ENCODE measurements around the gene SRSF8. TPM values are rescaled to one million over a fixed set of nuclear protein-coding genes. Genes with fewer than 3 reads are reported as not detected.
"Not testable (repeated sequence)": the region's sequence is repeated elsewhere in the genome, so short reads cannot be mapped to it uniquely, and the experiment has no call there.

The SRSF8 gene
- total RNA-seq, 2 experiments from 2014 or later, result 67.2 to 67.9 TPM

DNA sequence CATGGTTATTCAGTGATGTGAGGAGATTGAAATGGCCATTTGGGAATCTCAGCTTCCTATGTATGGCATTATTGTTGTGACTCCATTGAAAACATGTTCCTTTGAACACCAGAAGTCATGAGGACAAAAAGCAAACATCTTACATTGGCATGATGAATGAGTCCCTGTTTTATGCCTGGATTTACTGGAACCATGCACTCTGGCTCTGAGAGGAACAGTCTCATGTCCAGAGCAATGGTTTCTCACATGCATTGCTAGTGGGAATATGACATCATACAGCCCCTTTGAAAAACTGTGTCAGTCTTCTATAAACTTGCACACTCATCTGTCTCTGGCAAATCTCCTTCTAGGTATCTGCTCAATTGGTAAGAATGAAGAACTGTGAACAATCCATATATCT is 20.9 kb upstream of the SRSF8 start:
- H3K4me1 ChIP-seq (ENCODE audit: insufficient read depth, low read length), result no peaks in the 10 kb centered on the region
- H3K9me3 ChIP-seq (ENCODE audit: control insufficient read depth in 1 of 2, insufficient read depth in 1 of 2, low read length in 2 of 2), result peaks cover 0 to 7% of the 10 kb centered on the region in 2 experiments
- Mint-ChIP-seq H3K27me3 (peaks cover 58% of the 10 kb centered on the region), H3K9me3 (no peaks in the 10 kb centered on the region), H3K36me3 (ENCODE audit: low read depth) (no peaks in the 10 kb centered on the region), H3K4me3 (no peak overlapping the region), H3K27ac (no peak overlapping the region), H3K4me1 (ENCODE audit: low read depth) (no peaks in the 10 kb centered on the region)
- TF ChIP-seq, protein P1, sequence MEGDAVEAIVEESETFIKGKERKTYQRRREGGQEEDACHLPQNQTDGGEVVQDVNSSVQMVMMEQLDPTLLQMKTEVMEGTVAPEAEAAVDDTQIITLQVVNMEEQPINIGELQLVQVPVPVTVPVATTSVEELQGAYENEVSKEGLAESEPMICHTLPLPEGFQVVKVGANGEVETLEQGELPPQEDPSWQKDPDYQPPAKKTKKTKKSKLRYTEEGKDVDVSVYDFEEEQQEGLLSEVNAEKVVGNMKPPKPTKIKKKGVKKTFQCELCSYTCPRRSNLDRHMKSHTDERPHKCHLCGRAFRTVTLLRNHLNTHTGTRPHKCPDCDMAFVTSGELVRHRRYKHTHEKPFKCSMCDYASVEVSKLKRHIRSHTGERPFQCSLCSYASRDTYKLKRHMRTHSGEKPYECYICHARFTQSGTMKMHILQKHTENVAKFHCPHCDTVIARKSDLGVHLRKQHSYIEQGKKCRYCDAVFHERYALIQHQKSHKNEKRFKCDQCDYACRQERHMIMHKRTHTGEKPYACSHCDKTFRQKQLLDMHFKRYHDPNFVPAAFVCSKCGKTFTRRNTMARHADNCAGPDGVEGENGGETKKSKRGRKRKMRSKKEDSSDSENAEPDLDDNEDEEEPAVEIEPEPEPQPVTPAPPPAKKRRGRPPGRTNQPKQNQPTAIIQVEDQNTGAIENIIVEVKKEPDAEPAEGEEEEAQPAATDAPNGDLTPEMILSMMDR (IDR thresholded peaks at IDR 0.05), result no peak
- no peak overlapping the region for H3K4me3 ChIP-seq (ENCODE audit: low read length)
- ChIA-PET CTCF (no interaction called here), POLR2A (no interaction called here)
- DNase-seq (no peak), ATAC-seq (ENCODE audit: poor library complexity) (no peak)
- intact Hi-C loops (cut with DNase I, micrococcal nuclease), result no loop called here
- no peaks in the 10 kb centered on the region for H3K36me3 ChIP-seq (ENCODE audit: insufficient read depth, low read length)
- H3K27me3 ChIP-seq (ENCODE audit: control insufficient read depth in 1 of 2, insufficient read depth in 2 of 2, low read length in 2 of 2), result peaks cover 9 to 10% of the 10 kb centered on the region in 2 experiments
- H3K27ac ChIP-seq (ENCODE audit: low read depth in 1 of 2, low read length in 2 of 2), result no peak overlapping the region

DNA sequence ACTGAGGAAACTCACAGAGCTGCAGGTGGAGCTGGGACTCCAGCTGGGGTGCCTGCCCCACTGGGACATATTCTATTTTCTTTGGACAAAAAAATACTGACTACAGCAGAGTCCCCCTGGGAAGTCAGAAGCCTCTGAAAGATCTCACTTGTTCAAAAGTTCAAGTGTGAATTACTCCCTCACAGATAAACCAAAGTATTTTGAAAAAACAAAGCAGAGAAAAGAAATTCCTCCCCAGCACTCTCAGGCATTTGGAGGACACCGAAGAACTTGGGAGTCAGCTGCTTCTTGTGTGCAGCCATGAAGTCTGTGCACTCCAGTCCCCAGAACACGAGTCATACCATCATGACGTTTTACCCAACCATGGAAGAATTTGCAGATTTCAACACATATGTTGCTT is 17.6 kb upstream of the SRSF8 start, which contains the start of gene KDM4F:
TSS of gene KDM4F (plus strand) at position 301 of the 400 bp plus-strand sequence.
- ATAC-seq (ENCODE audit: poor library complexity); POLR2A ChIA-PET; H3K36me3 ChIP-seq (ENCODE audit: insufficient read depth, low read length); H3K36me3 Mint-ChIP-seq (ENCODE audit: low read depth); H3K4me1 Mint-ChIP-seq (ENCODE audit: low read depth); H3K27ac ChIP-seq (ENCODE audit: low read depth in 1 of 2, low read length in 2 of 2); H3K4me3 Mint-ChIP-seq; H3K4me3 ChIP-seq (ENCODE audit: low read length); H3K9me3 Mint-ChIP-seq; H3K27ac Mint-ChIP-seq; H3K9me3 ChIP-seq (ENCODE audit: control insufficient read depth in 1 of 2, insufficient read depth in 1 of 2, low read length in 2 of 2); H3K4me1 ChIP-seq (ENCODE audit: insufficient read depth, low read length); CTCF ChIA-PET; DNase-seq; intact Hi-C loops (cut with DNase I, micrococcal nuclease): not testable (repeated sequence)
- H3K27me3 Mint-ChIP-seq, result peaks cover 53% of the 10 kb centered on the region
- peaks cover 12 to 19% of the 10 kb centered on the region in 2 experiments for H3K27me3 ChIP-seq (ENCODE audit: control insufficient read depth in 1 of 2, insufficient read depth in 2 of 2, low read length in 2 of 2)

DNA sequence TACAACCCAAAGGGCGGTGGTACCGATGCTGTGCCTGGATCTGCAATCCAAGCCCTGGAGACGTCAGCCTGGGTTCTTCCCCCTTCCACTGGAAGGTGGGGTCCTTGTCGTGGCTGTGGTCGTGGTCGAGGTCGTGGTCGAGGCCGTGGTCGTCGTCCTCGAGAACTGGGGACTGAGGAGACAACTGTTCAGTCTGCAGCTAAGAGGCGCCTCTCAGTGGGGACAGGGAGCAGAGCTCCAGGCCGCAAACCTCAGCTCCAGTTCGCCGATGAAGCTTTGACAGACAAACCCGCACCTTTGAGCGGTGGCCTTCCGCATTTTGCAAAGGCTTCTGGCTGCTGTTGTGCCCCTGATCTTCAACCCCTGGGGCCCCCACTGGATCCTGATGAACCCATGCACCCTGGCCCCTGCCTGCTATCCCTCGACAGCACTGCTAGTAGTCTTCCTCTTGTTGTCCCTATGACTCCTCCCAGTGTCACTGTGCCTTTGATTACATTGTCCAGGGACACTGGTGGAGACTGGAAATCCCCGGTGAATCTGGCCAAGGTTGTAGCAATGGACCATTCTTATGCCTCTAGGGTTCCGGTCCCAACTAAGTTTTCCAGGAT is 16.0 kb upstream of the SRSF8 start:
- Histone ChIP-seq H3K4me1 (ENCODE audit: insufficient read depth, low read length) (no peaks in the 10 kb centered on the region), H3K9me3 (ENCODE audit: control insufficient read depth in 1 of 2, insufficient read depth in 1 of 2, low read length in 2 of 2) (peaks cover 0 to 8% of the 10 kb centered on the region in 2 experiments), H3K4me3 (ENCODE audit: low read length) (no peak overlapping the region), H3K27me3 (ENCODE audit: control insufficient read depth in 1 of 2, insufficient read depth in 2 of 2, low read length in 2 of 2) (peaks cover 17 to 18% of the 10 kb centered on the region in 2 experiments), H3K27ac (ENCODE audit: low read depth in 1 of 2, low read length in 2 of 2) (no peak overlapping the region), H3K36me3 (ENCODE audit: insufficient read depth, low read length) (no peaks in the 10 kb centered on the region)
- Mint-ChIP-seq H3K4me1 (ENCODE audit: low read depth) (no peaks in the 10 kb centered on the region), H3K27ac (no peak overlapping the region), H3K27me3 (peaks cover 53% of the 10 kb centered on the region), H3K9me3 (no peaks in the 10 kb centered on the region), H3K36me3 (ENCODE audit: low read depth) (no peaks in the 10 kb centered on the region), H3K4me3 (no peak overlapping the region)
- POLR2A ChIA-PET, result no interaction called here
- no peak for DNase-seq
- TF ChIP-seq, protein P1 (IDR thresholded peaks at IDR 0.05), result no peak
- ATAC-seq (ENCODE audit: poor library complexity), result no peak
- CTCF ChIA-PET, result no interaction called here
- intact Hi-C loops (cut with DNase I, micrococcal nuclease), result loop anchor here in 1 of 2 experiments (10.0 kb wide), 1 partner anchor 54 kb away; no protein-coding TSS in a partner anchor

DNA sequence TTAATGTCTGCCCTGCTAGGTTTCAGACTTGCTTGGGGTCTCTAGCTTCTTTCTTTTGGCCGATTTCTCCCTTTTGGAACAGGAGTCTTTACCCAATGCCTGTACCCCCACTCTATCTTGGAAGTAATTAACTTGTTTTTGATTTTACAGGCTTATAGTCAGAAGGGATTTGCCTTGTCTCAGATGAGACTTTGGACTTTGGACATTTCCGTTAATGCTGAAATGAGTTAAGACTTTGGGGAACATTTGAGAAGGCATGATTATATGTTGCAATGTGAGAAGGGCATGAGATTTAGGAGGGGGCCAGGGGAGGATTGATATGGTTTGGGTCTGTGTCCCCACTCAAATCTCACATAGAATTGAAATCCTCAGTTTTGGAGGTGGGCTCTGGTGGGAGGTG is 12.4 kb upstream of the SRSF8 start:
- Mint-ChIP-seq H3K4me1 (ENCODE audit: low read depth) (no peaks in the 10 kb centered on the region), H3K9me3 (no peaks in the 10 kb centered on the region), H3K36me3 (ENCODE audit: low read depth) (no peaks in the 10 kb centered on the region), H3K27me3 (peaks cover 59% of the 10 kb centered on the region), H3K27ac (no peak overlapping the region), H3K4me3 (no peak overlapping the region)
- Histone ChIP-seq H3K27me3 (ENCODE audit: control insufficient read depth in 1 of 2, insufficient read depth in 2 of 2, low read length in 2 of 2) (peaks cover 14 to 18% of the 10 kb centered on the region in 2 experiments), H3K4me1 (ENCODE audit: insufficient read depth, low read length) (no peaks in the 10 kb centered on the region), H3K9me3 (ENCODE audit: control insufficient read depth in 1 of 2, insufficient read depth in 1 of 2, low read length in 2 of 2) (peaks cover 0 to 8% of the 10 kb centered on the region in 2 experiments), H3K36me3 (ENCODE audit: insufficient read depth, low read length) (no peaks in the 10 kb centered on the region), H3K4me3 (ENCODE audit: low read length) (no peak overlapping the region), H3K27ac (ENCODE audit: low read depth in 1 of 2, low read length in 2 of 2) (no peak overlapping the region)
- CTCF ChIA-PET, result no interaction called here
- TF ChIP-seq, protein P1 (IDR thresholded peaks at IDR 0.05), result no peak
- no peak for ATAC-seq (ENCODE audit: poor library complexity)
- POLR2A ChIA-PET, result no interaction called here
- no peak for DNase-seq
- intact Hi-C loops (cut with DNase I, micrococcal nuclease), result loop anchor here in 1 of 2 experiments (10.0 kb wide), 1 partner anchor 50 kb away; no protein-coding TSS in a partner anchor

All from CD4-positive, alpha-beta T cell (primary cell).